GM21576 (cell line): Measurements from ENCODE around the gene GNL3.
"Not testable (repeated sequence)": the region's sequence is repeated elsewhere in the genome, so short reads cannot be mapped to it uniquely, and the experiment has no call there.

Experiments
- ATAC-seq: cut with Tn5 transposase; IDR thresholded peaks from one replicate; pipeline ENCODE4 v1.9.1; 2021; ENCODE audit warnings: mild to moderate bottlenecking, moderate library complexity; ENCODE audit not compliant: unreplicated experiment

GNL3 gene

GRCh38 chr3:52719618-52720017 lies 33.8 kb downstream of the GNL3 start:
- no peak for ATAC-seq

DNA sequence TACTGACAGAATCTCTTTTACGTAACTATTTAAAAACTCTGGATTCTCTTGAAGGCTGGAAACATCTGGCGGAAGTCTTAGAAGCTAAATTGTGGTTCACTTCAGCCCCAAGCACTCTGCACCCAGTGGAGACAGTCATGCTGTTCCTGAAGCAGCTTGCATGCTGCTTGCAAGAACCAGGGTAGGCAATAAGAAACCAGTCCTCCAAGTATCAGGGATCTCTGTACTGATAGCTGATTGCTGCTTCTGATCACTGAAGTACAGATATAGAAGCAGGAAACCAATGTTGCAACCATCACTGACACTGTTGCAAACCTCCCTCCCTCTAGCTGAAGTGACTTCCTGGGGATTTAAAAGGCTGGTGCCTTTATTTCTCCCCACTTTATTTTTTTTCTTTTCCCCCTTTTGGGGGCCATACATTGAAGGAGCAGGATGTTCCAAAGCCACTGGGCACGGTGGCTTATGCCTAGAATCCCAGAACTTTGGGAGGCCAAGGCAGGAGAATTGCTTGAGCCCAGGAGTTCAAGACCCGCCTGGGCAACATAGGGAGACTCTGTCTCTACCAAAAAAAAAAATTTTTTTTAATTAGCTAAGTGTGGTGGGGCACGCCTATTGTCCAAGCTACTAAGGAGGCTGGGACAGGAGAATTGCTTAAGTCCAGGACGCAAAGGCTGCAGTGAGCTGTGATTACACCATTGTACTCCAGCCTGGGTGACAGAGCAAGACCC lies 35.3 kb downstream of the GNL3 start:
- peak; percentile 62 for ATAC-seq

DNA sequence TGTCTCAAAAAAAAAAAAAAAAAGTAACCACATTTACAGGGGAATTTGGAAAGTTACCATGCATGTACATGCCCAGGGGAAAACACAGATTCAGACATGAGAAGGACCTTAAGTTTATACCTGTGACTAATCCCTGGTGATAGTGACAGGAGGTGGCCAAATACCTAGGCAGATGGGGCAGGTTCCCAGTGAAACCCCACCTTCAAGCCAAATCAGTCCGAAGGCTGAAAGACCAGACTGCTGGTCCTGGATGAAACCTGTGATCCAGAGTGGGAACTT lies 35.8 kb downstream of the GNL3 start:
- no peak for ATAC-seq

DNA sequence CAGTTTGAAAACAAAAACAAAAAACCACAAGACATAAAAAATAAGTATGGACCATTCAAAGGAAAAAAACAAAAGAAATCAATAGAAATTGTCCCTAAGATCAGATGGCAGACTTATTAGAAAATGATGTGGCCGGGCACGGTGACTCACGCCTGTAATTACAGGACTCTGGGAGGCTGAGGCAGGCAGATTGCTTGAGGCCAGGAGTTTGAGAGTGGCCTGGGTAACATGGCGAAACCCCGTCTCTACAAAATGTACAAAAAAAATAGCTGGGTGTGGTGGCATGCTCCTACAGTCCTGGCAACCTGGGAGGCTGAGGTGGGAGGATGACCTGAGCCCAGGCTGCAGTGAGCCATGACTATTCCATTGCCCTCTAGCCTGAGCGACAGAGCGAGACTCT lies 36.7 kb downstream of the GNL3 start:
- no peak for ATAC-seq

- no peak for ATAC-seq
Observed at GRCh38 chr3:52723935-52724334, 38.1 kb downstream of the GNL3 start.

DNA sequence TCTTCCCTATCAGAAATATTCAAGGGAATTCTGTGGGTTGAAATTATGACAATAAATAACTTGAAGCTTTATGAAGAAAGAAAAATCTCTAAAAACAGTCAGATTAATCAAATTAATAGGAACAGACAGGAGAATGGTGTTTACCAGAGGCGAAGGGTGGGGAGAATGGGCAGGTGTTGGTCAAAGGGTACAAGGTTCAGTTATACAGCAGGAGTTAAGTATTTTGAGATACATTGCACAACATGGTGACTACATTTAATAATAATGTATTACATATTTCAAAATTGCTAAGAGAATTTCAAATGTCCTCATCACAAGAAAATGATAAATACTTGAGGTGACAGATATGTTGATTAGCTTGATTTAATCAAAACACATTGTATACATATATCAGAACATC lies 38.7 kb downstream of the GNL3 start:
- ATAC-seq, result no peak

DNA sequence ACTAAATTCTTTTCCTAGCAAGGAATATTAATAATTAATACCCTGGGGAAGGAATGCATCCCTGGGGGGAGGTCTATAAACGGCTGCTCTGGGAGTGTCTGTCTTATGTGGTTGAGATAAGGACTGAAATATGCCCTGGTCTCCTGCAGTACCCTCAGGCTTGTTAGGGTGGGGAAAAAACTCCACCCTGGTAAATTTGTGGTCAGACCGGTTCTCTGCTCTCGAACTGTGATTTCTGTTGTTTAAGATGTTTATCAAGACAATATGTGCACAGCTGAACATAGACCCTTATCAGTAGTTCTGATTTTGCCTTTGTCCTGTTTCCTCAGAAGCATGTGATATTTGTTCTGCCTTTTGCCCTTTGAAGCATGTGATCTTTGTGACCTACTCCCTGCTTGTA lies 42.9 kb downstream of the GNL3 start:
- not testable (repeated sequence) for ATAC-seq

GRCh38 chr3:52730681-52731080 lies 44.8 kb downstream of the GNL3 start:
- ATAC-seq, result no peak

GRCh38 chr3:52731590-52731989 lies 45.8 kb downstream of the GNL3 start:
- ATAC-seq, result no peak

- ATAC-seq, result no peak
Observed at GRCh38 chr3:52733256-52733891, 47.5 kb downstream of the GNL3 start.

GRCh38 chr3:52739730-52740129 lies 53.9 kb downstream of the GNL3 start:
- no peak for ATAC-seq

GRCh38 chr3:52742418-52743041 lies 56.7 kb downstream of the GNL3 start:
- no peak for ATAC-seq

DNA sequence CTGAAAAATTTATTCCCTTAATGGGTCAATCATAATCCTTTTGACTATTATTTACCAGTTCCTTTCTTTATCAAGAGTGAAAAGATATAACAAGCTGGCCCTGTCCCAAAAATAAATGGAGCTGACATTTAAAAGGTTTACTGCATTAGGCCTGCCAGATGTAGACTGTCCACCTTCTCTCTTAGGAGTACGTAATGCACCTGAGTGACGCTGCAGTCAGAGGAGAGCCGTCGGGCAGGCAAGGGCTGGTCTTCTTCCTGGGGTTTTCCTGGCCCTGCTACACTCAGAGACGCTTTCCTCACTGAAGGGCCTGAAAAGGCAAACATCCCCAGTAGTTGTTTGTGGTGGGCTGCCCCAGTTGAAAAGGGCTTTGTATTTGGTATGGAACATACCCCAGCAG lies 57.3 kb downstream of the GNL3 start:
- no peak for ATAC-seq

- no peak for ATAC-seq
Observed at GRCh38 chr3:52743721-52744120, 57.9 kb downstream of the GNL3 start.
